Measurements from ENCODE around the gene MVP. TPM values are rescaled to one million over a fixed set of nuclear protein-coding genes. Genes with fewer than 3 reads are reported as not detected.
"Not testable (repeated sequence)": the region's sequence is repeated elsewhere in the genome, so short reads cannot be mapped to it uniquely, and the experiment has no call there.

MVP gene
- 90.3 TPM for polyA plus RNA-seq

GRCh38 chr16:29820271-29820701 is at the start of gene MVP:
TSS of gene MVP (plus strand) at chr16:29820462. CDS start at chr16:29830550, 10,088 bp downstream.
- H3K9me3 Mint-ChIP-seq = no peaks in the 10 kb centered on the region
- H3K36me3 Mint-ChIP-seq = peaks cover 5% of the 10 kb centered on the region
- H3K4me3 Mint-ChIP-seq = peak within 1 kb of the TSS; percentile 92 to 98 (median 94)
- peaks cover 2% of the 10 kb centered on the region for H3K27me3 Mint-ChIP-seq
- peaks cover 38 to 41% (median 40%) of the 10 kb centered on the region in 3 donors for H3K4me1 Mint-ChIP-seq
- H3K27ac Mint-ChIP-seq = peak within 1 kb of the TSS; percentile 88 to 97 (median 93)

DNA sequence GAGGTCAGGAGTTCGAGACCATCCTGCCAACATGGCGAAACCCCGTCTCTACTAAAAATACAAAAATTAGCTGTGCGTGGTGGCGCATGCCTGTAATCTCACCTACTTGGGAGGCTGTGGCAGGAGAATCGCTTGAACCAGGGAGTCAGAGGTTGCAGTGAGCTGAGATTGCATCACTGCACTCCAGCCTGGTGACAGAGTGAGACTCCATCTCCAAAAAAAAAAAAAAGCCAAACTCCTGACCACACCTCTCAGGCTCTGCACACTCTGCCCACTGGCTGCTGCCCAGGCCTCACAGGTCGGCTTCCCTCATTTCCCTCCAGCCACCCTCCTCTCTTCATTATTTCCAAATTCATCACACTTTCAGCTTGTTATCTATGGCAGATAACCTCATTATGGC is 47.9 kb upstream of the MVP start:
- H3K4me3 Mint-ChIP-seq, H3K4me1 Mint-ChIP-seq, H3K27me3 Mint-ChIP-seq, H3K36me3 Mint-ChIP-seq, H3K9me3 Mint-ChIP-seq, H3K27ac Mint-ChIP-seq: not testable (repeated sequence)

GRCh38 chr16:29774730-29775129 is 45.5 kb upstream of the MVP start:
- Mint-ChIP-seq H3K9me3 (no peaks in the 10 kb centered on the region), H3K36me3 (peaks cover 3% of the 10 kb centered on the region), H3K27me3 (peaks cover 3% of the 10 kb centered on the region), H3K4me1 (peaks cover 0 to 4% (median 1%) of the 10 kb centered on the region in 3 donors), H3K27ac (no peak overlapping the region), H3K4me3 (no peak overlapping the region)

DNA sequence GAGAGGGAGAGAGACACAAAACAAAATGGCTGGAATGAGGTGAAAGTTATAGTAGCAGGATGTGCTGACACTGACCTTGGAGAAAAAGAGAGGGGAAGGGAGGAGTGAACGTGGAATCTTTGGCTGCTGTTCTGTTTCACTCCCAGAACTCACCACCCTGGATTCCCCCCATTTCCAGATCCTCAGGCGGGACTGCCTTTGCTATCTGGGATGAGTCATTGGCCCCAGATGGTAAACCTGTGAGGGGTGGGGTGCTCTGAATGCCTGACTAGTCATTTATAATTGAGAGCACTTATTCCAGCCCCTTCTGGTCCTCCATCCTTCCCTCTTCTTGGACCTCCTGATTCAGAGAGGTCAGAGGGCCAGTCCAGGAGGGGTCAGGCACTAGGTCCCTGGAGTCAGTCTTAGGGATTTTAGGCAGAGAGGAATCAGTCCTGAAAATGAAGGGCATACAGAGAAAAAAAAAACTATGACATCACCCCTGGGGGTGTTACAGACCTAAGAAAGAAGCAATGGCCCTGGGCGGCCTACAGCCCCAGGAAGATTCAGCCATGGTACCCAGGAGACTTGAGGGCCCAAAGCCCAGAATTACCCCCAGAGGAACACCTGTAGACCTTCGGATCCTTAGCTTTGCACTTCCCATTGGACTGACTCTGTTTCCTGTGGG is 44.4 kb upstream of the MVP start:
- Mint-ChIP-seq H3K9me3 (no peaks in the 10 kb centered on the region), H3K36me3 (peaks cover 3% of the 10 kb centered on the region), H3K27me3 (peaks cover 5% of the 10 kb centered on the region), H3K27ac (no peak overlapping the region), H3K4me1 (peaks cover 0 to 4% (median under 1%) of the 10 kb centered on the region in 3 donors), H3K4me3 (no peak overlapping the region)

- no peak within 1 kb of the TSS for H3K27ac Mint-ChIP-seq
- peaks cover 0 to 2% (median 2%) of the 10 kb centered on the region in 3 donors for H3K4me1 Mint-ChIP-seq
- H3K27me3 Mint-ChIP-seq = peaks cover 5% of the 10 kb centered on the region
- no peaks in the 10 kb centered on the region for H3K9me3 Mint-ChIP-seq
- no peak within 1 kb of the TSS for H3K4me3 Mint-ChIP-seq
- H3K36me3 Mint-ChIP-seq = peaks cover 4% of the 10 kb centered on the region
Observed at GRCh38 chr16:29777576-29778350, 42.5 kb upstream of the MVP start, which contains the start of gene ZG16. TSS of gene ZG16 (plus strand) at chr16:29778256. CDS start at chr16:29779267, 1,011 bp downstream.

DNA sequence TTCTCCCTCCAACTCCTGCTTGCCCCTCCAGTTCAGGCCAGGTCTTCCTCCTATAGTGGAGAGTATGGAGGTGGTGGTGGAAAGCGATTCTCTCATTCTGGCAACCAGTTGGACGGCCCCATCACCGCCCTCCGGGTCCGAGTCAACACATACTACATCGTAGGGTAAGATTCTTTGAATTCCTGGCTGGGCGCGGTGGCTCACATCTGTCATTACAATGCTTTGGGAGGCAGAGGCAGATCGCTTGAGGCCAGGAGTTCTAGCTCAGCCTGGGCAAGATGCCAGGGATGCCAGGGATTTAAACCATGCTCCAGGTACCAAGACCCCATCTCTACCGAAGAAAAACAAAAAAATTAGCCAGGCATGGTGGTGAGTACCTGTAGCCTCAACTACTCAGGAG is 40.8 kb upstream of the MVP start:
- Mint-ChIP-seq H3K27me3 (peaks cover 5% of the 10 kb centered on the region), H3K36me3 (peaks cover 4% of the 10 kb centered on the region), H3K4me3 (no peak overlapping the region), H3K27ac (peak overlapping the region in 1 of 3 donors; percentile 35), H3K9me3 (peaks cover 0 to 5% (median 0%) of the 10 kb centered on the region in 3 donors), H3K4me1 (peaks cover 2 to 5% (median 4%) of the 10 kb centered on the region in 3 donors)

GRCh38 chr16:29783094-29783953 is 36.9 kb upstream of the MVP start:
- H3K9me3 Mint-ChIP-seq, H3K4me3 Mint-ChIP-seq, H3K36me3 Mint-ChIP-seq, H3K27me3 Mint-ChIP-seq, H3K27ac Mint-ChIP-seq: not testable (repeated sequence)
- peaks cover 12 to 19% (median 18%) of the 10 kb centered on the region in 3 donors for H3K4me1 Mint-ChIP-seq

- H3K9me3 Mint-ChIP-seq = peaks cover 0 to 5% (median 0%) of the 10 kb centered on the region in 3 donors
- no peak overlapping the region for H3K27ac Mint-ChIP-seq
- peaks cover 14 to 19% (median 18%) of the 10 kb centered on the region in 3 donors for H3K4me1 Mint-ChIP-seq
- H3K4me3 Mint-ChIP-seq = peak overlapping the region in 1 of 4 donors; percentile 22
- peaks cover 2% of the 10 kb centered on the region for H3K27me3 Mint-ChIP-seq
- peaks cover 4% of the 10 kb centered on the region for H3K36me3 Mint-ChIP-seq
Observed at GRCh38 chr16:29784157-29784556, 36.1 kb upstream of the MVP start.

- H3K36me3 Mint-ChIP-seq = peaks cover 4% of the 10 kb centered on the region
- peaks cover 16 to 20% (median 19%) of the 10 kb centered on the region in 3 donors for H3K4me1 Mint-ChIP-seq
- peak overlapping the region in 2 of 3 donors; percentile 47 to 89 for H3K27ac Mint-ChIP-seq
- peak overlapping the region; percentile 57 to 85 (median 81) for H3K4me3 Mint-ChIP-seq
- peaks cover 0 to 5% (median 0%) of the 10 kb centered on the region in 3 donors for H3K9me3 Mint-ChIP-seq
- H3K27me3 Mint-ChIP-seq = peaks cover under 1% of the 10 kb centered on the region
Observed at GRCh38 chr16:29784901-29785500, 35.3 kb upstream of the MVP start.

- H3K27ac Mint-ChIP-seq, H3K36me3 Mint-ChIP-seq, H3K9me3 Mint-ChIP-seq, H3K27me3 Mint-ChIP-seq: not testable (repeated sequence)
- Mint-ChIP-seq H3K4me1 (peaks cover 28 to 38% (median 30%) of the 10 kb centered on the region in 3 donors), H3K4me3 (peak overlapping the region in 1 of 4 donors; percentile 38)
Observed at GRCh38 chr16:29787155-29787554, 33.1 kb upstream of the MVP start.

DNA sequence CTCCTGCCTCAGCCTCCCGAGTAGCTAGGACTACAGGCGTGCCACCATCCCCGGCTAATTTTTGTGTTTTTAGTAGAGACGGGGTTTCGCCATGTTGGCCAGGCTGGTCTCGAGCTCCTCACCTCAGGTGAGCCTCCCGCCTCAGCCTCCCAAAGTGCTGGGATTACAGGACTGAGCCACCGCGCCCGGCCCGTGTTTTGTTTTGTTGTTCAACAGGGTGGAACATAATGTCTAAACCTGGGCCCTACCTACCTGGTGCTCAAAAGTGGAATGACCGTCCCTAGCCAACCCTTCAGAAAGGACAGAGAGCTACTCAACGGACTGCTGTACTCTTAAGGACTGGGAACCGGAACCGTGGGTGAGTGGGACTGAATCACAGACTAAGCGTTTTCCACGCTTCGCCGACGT is 30.5 kb upstream of the MVP start:
- Mint-ChIP-seq H3K4me3 (peak overlapping the region; percentile 95 to 100 (median 99)), H3K9me3 (no peaks in the 10 kb centered on the region), H3K4me1 (peaks cover 33 to 39% (median 34%) of the 10 kb centered on the region in 3 donors), H3K27me3 (no peaks in the 10 kb centered on the region), H3K27ac (peak overlapping the region; percentile 91 to 98 (median 95)), H3K36me3 (peaks cover 11% of the 10 kb centered on the region)

DNA sequence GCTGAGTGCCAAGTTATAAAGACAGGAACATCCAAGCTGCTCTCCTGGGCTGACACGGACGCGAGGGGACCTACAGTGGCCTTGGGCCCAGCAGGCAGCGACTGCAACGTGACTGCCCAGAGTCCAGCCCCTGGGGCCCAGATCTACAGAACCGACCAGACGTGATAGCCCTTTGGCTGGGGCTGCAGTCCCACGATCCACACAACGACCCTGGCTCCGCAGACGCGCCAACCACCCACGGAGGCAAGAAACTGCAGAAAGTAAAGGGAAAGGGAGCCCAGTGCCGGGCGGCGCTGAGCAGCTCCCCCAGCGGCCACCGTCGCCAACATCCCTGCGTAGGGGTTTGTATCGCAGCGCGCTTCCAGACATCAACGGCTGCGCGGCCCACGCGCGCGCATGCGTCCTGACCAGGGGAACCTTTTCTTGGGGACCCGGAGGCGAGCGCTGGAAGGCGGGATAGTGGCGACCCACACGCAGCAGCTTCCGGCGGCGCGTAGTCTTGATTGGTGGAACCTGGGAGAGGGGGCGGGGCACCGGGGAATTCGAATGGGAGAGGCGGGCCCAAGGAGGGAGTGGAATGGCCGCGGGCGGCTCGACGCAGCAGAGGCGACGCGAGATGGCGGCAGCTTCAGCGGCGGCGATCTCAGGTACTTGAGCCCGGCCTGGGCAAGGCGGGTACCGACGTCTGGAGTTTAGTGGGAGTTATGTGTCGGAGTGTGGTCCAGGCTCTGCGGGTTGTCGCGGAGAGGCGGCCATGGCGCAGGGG is 29.9 kb upstream of the MVP start, which contains the start of gene KIF22:
TSS of gene KIF22 (plus strand) at position 569 of the 766 bp plus-strand sequence. CDS start at position 578, 9 bp downstream.
- Mint-ChIP-seq H3K27me3 (no peaks in the 10 kb centered on the region), H3K4me1 (peaks cover 27 to 33% (median 28%) of the 10 kb centered on the region in 3 donors), H3K36me3 (peaks cover 9% of the 10 kb centered on the region), H3K9me3 (no peaks in the 10 kb centered on the region), H3K4me3 (peak within 1 kb of the TSS; percentile 95 to 100 (median 99)), H3K27ac (peak within 1 kb of the TSS; percentile 91 to 98 (median 95))

DNA sequence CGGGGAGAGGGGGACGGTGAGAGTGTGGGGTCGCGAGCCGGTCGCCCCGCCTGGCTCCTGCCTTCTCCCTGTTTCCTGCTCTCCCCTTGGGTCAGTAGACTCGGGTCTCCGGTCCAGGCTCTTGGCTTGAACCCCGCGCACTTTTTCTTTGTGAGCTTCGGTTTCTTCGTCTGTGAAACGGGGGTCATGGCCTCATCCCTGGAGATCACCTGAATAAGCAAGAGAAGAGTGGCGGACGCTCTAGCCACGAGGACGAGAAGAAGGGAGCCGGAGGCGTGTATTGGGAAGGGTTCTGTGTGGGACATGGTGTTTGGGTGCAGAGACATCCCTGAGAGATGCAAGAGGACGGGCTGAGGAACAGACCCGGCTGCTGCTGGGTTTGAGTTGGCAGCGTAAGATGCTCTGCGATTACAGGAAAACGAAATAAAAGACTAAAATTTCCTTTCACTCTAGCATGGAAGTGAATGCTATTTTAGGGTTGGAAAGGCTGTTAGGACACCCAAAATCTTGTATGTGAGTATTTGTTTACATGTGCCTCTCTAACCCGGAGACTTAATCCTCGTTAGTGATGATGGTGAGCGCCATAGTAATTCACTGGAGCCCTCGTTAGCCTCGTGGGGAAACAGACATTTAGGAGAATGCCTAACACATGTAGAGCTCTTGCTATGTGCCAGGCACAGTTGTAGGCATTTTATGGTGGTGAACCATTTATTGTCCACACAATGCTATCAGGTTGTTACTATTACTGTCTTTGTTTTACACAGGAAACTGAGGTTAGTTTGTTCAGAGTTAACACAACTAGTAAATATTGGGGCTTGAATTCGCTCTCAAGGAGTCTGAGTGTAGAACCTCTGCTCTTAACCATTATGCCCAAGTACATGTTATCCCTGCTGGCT is 29.1 kb upstream of the MVP start:
- H3K4me3 Mint-ChIP-seq = peak overlapping the region; percentile 95 to 100 (median 99)
- H3K9me3 Mint-ChIP-seq = no peaks in the 10 kb centered on the region
- no peaks in the 10 kb centered on the region for H3K27me3 Mint-ChIP-seq
- peaks cover 9% of the 10 kb centered on the region for H3K36me3 Mint-ChIP-seq
- peaks cover 23 to 31% (median 24%) of the 10 kb centered on the region in 3 donors for H3K4me1 Mint-ChIP-seq
- H3K27ac Mint-ChIP-seq = peak overlapping the region; percentile 91 to 98 (median 95)

Data from IgD-negative memory B cell (primary cell).